ENCODE data around the gene GJB1.

The GJB1 gene

DNA sequence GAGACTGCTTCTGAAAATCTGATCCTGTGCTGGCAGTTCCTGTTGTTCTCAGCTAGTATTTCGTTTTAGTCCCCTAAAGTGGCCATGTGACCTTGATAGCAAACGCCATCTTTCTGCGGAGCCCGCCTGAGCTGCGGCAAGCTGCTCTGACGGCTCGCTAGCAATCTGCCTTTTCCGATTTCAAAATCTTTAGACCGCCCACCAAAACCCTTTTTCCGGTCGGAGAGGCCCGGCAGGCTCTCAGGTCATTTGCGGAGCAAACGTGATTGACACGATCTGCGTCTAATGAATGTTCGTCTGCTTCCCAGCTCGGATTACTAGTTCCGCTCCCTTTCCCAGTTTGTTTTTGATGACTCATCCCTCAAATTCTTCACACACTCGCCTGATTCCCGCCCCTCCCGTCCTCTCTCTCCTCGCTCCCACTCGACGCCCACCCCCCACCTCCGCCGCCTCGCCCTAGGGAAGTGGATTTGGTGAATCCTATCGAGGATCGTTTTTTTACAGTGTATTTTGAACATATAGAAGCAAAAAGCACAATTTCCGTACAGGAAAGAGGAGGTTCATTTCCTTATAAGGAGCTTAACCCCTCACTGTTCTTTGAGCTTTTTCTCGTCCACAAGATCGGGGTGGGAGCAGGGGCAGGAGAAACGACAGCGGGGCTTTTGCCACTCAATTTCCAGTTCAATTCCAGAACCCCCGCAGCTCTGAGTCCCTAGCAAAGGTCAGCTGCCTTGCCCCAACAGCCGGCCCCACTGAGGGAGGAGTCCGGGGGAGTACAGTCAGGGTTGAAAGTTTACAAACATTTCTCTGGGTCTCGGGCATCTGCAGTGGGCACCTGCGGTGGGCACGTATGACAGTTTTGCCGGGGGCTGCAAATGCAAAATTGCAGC is 40.9 kb upstream of the GJB1 start:
- H3K9ac ChIP-seq (ENCODE audit: insufficient read length): peak overlapping the region; percentile 75
- peak overlapping the region; percentile 60 for H3K4me3 ChIP-seq
- H3K9me3 ChIP-seq (ENCODE audit: low read depth, low read length): no peaks in the 10 kb centered on the region
- H3K27ac ChIP-seq: peak overlapping the region; percentile 96
- TF ChIP-seq POLR2AphosphoS5 (IDR thresholded peaks at IDR 0.05; ENCODE audit: borderline replicate concordance, low read depth, low read length) (peak; percentile 50; the same call in 1 of the 2 replicates), EZH2 (IDR thresholded peaks at IDR 0.05) (no peak)
- no peaks in the 10 kb centered on the region for H3K36me3 ChIP-seq (ENCODE audit: insufficient read depth, low read length)
- DNase-seq (ENCODE audit: low read depth, low spot score): peak; percentile 79

GRCh38 chrX:71182871-71183270 is 40.2 kb upstream of the GJB1 start:
- Histone ChIP-seq H3K27ac (peak overlapping the region; percentile 96), H3K9me3 (ENCODE audit: low read depth, low read length) (no peaks in the 10 kb centered on the region), H3K9ac (ENCODE audit: insufficient read length) (peak overlapping the region; percentile 58), H3K36me3 (ENCODE audit: insufficient read depth, low read length) (no peaks in the 10 kb centered on the region), H3K4me3 (peak overlapping the region; percentile 47)
- TF ChIP-seq EZH2 (IDR thresholded peaks at IDR 0.05) (no peak), POLR2AphosphoS5 (IDR thresholded peaks at IDR 0.05; ENCODE audit: borderline replicate concordance, low read depth, low read length) (no peak), FOXP2 (optimal IDR thresholded peaks at IDR 0.05; ENCODE audit: control extremely low read depth, extremely low read length, insufficient read depth) (no peak)
- DNase-seq (ENCODE audit: low read depth, low spot score): no peak

DNA sequence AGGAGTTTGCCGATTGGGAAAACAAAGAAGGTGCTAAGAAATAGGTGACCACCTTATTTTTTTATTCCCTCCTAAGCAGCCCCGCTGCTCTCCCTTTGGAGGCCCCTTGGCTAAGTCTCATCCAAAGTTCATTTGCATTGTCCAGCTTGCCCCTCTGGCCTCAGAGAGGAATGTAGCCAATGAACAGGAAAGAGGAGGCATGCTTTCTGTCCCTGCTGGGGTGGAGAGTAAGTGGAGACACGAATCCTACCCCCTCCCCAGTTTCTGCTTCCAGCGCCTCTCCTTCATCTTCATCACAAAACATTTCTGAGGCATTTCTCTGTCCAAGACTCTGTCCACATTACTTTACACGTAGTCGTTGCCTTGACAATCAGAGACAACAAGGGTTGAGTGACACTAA is 39.7 kb upstream of the GJB1 start:
- H3K36me3 ChIP-seq (ENCODE audit: insufficient read depth, low read length): no peaks in the 10 kb centered on the region
- no peak overlapping the region for H3K4me3 ChIP-seq
- TF ChIP-seq POLR2AphosphoS5 (IDR thresholded peaks at IDR 0.05; ENCODE audit: borderline replicate concordance, low read depth, low read length) (no peak), FOXP2 (optimal IDR thresholded peaks at IDR 0.05; ENCODE audit: control extremely low read depth, extremely low read length, insufficient read depth) (no peak), EZH2 (IDR thresholded peaks at IDR 0.05) (no peak)
- H3K9me3 ChIP-seq (ENCODE audit: low read depth, low read length): no peaks in the 10 kb centered on the region
- no peak overlapping the region for H3K27ac ChIP-seq
- no peak overlapping the region for H3K9ac ChIP-seq (ENCODE audit: insufficient read length)
- DNase-seq (ENCODE audit: low read depth, low spot score): no peak

DNA sequence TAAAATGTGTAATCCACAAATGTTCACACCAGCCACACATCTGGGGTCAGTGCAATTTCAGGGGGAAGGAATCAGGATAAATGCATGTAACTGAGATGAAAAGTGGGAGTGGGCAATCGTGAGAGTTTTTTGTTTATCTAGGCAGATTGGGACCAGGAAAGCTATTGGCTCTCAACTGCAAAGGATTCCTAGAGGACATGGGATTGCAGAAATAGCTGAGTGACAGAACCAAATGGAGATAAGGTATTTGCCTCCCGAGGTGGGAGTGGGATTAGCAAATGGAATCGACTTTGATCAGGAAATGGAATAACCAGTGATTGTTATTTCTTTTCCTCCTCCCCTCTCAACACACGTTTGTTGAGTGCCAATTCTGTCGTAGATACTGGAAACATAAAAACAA is 38.9 kb upstream of the GJB1 start:
- Histone ChIP-seq H3K4me3 (no peak overlapping the region), H3K36me3 (ENCODE audit: insufficient read depth, low read length) (no peaks in the 10 kb centered on the region), H3K27ac (no peak overlapping the region), H3K9ac (ENCODE audit: insufficient read length) (no peak overlapping the region), H3K9me3 (ENCODE audit: low read depth, low read length) (no peaks in the 10 kb centered on the region)
- no peak for DNase-seq (ENCODE audit: low read depth, low spot score)
- TF ChIP-seq EZH2 (IDR thresholded peaks at IDR 0.05) (no peak), POLR2AphosphoS5 (IDR thresholded peaks at IDR 0.05; ENCODE audit: borderline replicate concordance, low read depth, low read length) (no peak), FOXP2 (optimal IDR thresholded peaks at IDR 0.05; ENCODE audit: control extremely low read depth, extremely low read length, insufficient read depth) (no peak)

DNA sequence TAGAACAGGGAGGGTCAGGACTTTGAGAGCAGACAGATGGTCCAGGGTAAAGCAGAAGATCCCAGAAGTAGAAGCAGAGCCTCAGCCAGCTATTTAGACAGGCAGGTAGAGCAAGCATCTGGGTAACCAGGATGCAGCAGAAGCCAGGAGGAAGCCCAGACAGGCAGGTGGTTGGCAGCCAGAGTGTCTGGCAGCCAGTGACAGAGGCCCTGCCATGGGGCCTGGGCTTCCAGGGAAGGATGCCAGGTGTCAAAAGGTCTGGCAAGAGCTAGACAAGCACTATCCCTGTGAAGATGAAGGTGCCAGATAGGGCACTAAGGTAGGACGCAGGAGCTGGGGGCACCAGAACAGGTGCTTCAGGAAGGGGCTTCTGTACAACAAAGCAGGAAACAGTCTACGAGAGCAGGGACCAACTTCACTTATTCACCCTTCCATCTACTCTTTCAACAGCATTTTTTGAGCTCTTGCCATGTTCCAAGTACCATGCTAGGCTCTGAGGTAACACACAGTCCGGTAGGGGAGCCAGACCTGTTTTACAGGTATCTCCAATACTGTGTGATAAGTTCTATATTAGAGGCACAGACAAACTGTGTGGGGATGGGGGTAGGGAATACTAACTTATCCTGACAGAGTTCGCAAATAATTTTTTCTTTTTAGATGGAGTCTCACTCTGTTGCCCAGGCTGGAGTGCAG is 38.1 kb upstream of the GJB1 start:
- Histone ChIP-seq H3K4me3 (no peak overlapping the region), H3K9ac (ENCODE audit: insufficient read length) (no peak overlapping the region), H3K27ac (no peak overlapping the region), H3K36me3 (ENCODE audit: insufficient read depth, low read length) (no peaks in the 10 kb centered on the region), H3K9me3 (ENCODE audit: low read depth, low read length) (no peaks in the 10 kb centered on the region)
- TF ChIP-seq FOXP2 (optimal IDR thresholded peaks at IDR 0.05; ENCODE audit: control extremely low read depth, extremely low read length, insufficient read depth) (no peak), POLR2AphosphoS5 (IDR thresholded peaks at IDR 0.05; ENCODE audit: borderline replicate concordance, low read depth, low read length) (no peak)
- DNase-seq (ENCODE audit: low read depth, low spot score): no peak

DNA sequence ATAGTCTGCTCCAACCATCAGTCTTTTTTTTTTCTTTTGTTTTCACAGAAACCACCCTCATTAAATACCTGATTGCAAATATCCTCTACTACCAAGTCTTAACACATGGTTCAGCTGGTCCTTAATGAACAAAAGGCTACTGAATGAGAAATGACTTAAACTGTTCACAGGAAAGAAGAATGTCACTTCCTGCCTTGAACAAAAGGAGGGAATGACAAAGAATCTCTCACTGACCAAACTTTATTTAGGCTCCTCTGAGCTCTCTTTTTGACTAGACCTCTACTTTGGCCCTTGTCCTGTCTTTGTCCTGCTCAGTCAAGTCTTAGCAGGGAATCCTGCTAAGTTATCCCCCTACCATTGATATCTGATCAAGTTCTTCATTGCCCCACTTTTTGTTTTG is 31.8 kb upstream of the GJB1 start:
- no peak for DNase-seq (ENCODE audit: low read depth, low spot score)
- Histone ChIP-seq H3K4me3 (no peak overlapping the region), H3K27ac (no peak overlapping the region), H3K36me3 (ENCODE audit: insufficient read depth, low read length) (no peaks in the 10 kb centered on the region), H3K9ac (ENCODE audit: insufficient read length) (no peak overlapping the region), H3K9me3 (ENCODE audit: low read depth, low read length) (no peaks in the 10 kb centered on the region)
- TF ChIP-seq EZH2 (IDR thresholded peaks at IDR 0.05): no peak
- TF ChIP-seq FOXP2 (optimal IDR thresholded peaks at IDR 0.05; ENCODE audit: control extremely low read depth, extremely low read length, insufficient read depth): no peak
- no peak for TF ChIP-seq POLR2AphosphoS5 (IDR thresholded peaks at IDR 0.05; ENCODE audit: borderline replicate concordance, low read depth, low read length)

- H3K36me3 ChIP-seq (ENCODE audit: insufficient read depth, low read length): no peaks in the 10 kb centered on the region
- no peak overlapping the region for H3K9ac ChIP-seq (ENCODE audit: insufficient read length)
- DNase-seq (ENCODE audit: low read depth, low spot score): no peak
- H3K9me3 ChIP-seq (ENCODE audit: low read depth, low read length): no peaks in the 10 kb centered on the region
- no peak for TF ChIP-seq FOXP2 (optimal IDR thresholded peaks at IDR 0.05; ENCODE audit: control extremely low read depth, extremely low read length, insufficient read depth)
- TF ChIP-seq POLR2AphosphoS5 (IDR thresholded peaks at IDR 0.05; ENCODE audit: borderline replicate concordance, low read depth, low read length): no peak
- TF ChIP-seq EZH2 (IDR thresholded peaks at IDR 0.05): no peak
- no peak overlapping the region for H3K4me3 ChIP-seq
- H3K27ac ChIP-seq: no peak overlapping the region
Measured at GRCh38 chrX:71195964-71196649, 26.9 kb upstream of the GJB1 start.

GRCh38 chrX:71198066-71198465 is 25.0 kb upstream of the GJB1 start:
- H3K9me3 ChIP-seq (ENCODE audit: low read depth, low read length): no peaks in the 10 kb centered on the region
- H3K4me3 ChIP-seq: no peak overlapping the region
- H3K27ac ChIP-seq: no peak overlapping the region
- H3K9ac ChIP-seq (ENCODE audit: insufficient read length): no peak overlapping the region
- TF ChIP-seq POLR2AphosphoS5 (IDR thresholded peaks at IDR 0.05; ENCODE audit: borderline replicate concordance, low read depth, low read length): no peak
- TF ChIP-seq EZH2 (IDR thresholded peaks at IDR 0.05): no peak
- no peak for TF ChIP-seq FOXP2 (optimal IDR thresholded peaks at IDR 0.05; ENCODE audit: control extremely low read depth, extremely low read length, insufficient read depth)
- no peaks in the 10 kb centered on the region for H3K36me3 ChIP-seq (ENCODE audit: insufficient read depth, low read length)
- DNase-seq (ENCODE audit: low read depth, low spot score): no peak

Data from SK-N-MC (cell line).